ENCODE results near the gene APLF. TPM values are rescaled to one million over a fixed set of nuclear protein-coding genes. Genes with fewer than 3 reads are reported as not detected.

Gene APLF
- total and polyA plus RNA-seq, 10 of the 15 experiments (the other 5 are each of a cell fraction or from before 2014, with no cell fraction given), result 0.66 to 2.8 (median 1.8) TPM

DNA sequence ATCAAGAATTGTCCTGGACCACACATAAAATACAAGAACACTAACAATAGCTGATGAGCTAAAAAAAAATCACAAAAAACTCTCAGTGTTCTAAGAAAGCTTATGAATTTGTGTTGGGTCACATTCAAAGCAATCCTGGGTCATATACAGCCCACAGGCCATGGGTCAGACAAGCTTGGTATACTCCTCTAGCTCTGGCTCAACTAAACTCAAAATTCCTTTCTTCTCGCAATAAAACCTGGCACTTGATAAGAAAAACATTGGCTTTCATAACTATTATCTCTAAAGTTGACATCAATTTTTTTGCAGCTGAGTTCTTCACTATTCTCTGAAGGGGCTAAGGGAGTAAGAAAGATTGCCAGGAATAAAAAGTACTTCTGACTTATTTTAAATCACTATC is 38.6 kb upstream of the APLF start (continued):
- TF ChIP-seq, protein P1, sequence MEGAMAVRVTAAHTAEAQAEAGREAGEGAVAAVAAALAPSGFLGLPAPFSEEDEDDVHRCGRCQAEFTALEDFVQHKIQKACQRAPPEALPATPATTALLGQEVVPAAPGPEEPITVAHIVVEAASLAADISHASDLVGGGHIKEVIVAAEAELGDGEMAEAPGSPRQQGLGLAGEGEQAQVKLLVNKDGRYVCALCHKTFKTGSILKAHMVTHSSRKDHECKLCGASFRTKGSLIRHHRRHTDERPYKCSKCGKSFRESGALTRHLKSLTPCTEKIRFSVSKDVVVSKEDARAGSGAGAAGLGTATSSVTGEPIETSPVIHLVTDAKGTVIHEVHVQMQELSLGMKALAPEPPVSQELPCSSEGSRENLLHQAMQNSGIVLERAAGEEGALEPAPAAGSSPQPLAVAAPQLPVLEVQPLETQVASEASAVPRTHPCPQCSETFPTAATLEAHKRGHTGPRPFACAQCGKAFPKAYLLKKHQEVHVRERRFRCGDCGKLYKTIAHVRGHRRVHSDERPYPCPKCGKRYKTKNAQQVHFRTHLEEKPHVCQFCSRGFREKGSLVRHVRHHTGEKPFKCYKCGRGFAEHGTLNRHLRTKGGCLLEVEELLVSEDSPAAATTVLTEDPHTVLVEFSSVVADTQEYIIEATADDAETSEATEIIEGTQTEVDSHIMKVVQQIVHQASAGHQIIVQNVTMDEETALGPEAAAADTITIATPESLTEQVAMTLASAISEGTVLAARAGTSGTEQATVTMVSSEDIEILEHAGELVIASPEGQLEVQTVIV (IDR thresholded peaks at IDR 0.05; ENCODE audit: borderline replicate concordance, partially characterized antibody), result no peak
- TF ChIP-seq MXI1 (IDR thresholded peaks at IDR 0.05; ENCODE audit: low read depth, low read length) (no peak), PAX5 (IDR thresholded peaks at IDR 0.05; ENCODE audit: borderline replicate concordance, low read depth, low read length) (no peak), KAT2A (conservative IDR thresholded peaks at IDR 0.05; ENCODE audit: control insufficient read depth, low read depth, low read length) (no peak), GATAD2B (conservative IDR thresholded peaks at IDR 0.05; ENCODE audit: low read depth) (no peak), SMAD1 (IDR thresholded peaks at IDR 0.05; ENCODE audit: low read depth, partially characterized antibody) (no peak), CHD4 (IDR thresholded peaks at IDR 0.05) (no peak), PML (IDR thresholded peaks at IDR 0.05; ENCODE audit: low read length) (no peak), EED (IDR thresholded peaks at IDR 0.05; ENCODE audit: low read depth) (no peak), RELA (IDR thresholded peaks at IDR 0.05; ENCODE audit: borderline replicate concordance, partially characterized antibody) (no peak)
- TF ChIP-seq, protein P2, sequence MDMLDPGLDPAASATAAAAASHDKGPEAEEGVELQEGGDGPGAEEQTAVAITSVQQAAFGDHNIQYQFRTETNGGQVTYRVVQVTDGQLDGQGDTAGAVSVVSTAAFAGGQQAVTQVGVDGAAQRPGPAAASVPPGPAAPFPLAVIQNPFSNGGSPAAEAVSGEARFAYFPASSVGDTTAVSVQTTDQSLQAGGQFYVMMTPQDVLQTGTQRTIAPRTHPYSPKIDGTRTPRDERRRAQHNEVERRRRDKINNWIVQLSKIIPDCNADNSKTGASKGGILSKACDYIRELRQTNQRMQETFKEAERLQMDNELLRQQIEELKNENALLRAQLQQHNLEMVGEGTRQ (IDR thresholded peaks at IDR 0.05; ENCODE audit: borderline replicate concordance, low read depth, low read length), result no peak
- TF ChIP-seq, protein P3, sequence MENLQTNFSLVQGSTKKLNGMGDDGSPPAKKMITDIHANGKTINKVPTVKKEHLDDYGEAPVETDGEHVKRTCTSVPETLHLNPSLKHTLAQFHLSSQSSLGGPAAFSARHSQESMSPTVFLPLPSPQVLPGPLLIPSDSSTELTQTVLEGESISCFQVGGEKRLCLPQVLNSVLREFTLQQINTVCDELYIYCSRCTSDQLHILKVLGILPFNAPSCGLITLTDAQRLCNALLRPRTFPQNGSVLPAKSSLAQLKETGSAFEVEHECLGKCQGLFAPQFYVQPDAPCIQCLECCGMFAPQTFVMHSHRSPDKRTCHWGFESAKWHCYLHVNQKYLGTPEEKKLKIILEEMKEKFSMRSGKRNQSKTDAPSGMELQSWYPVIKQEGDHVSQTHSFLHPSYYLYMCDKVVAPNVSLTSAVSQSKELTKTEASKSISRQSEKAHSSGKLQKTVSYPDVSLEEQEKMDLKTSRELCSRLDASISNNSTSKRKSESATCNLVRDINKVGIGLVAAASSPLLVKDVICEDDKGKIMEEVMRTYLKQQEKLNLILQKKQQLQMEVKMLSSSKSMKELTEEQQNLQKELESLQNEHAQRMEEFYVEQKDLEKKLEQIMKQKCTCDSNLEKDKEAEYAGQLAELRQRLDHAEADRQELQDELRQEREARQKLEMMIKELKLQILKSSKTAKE (IDR thresholded peaks at IDR 0.05; ENCODE audit: low read depth, poor library complexity, severe bottlenecking), result no peak
- TF ChIP-seq, protein P4, sequence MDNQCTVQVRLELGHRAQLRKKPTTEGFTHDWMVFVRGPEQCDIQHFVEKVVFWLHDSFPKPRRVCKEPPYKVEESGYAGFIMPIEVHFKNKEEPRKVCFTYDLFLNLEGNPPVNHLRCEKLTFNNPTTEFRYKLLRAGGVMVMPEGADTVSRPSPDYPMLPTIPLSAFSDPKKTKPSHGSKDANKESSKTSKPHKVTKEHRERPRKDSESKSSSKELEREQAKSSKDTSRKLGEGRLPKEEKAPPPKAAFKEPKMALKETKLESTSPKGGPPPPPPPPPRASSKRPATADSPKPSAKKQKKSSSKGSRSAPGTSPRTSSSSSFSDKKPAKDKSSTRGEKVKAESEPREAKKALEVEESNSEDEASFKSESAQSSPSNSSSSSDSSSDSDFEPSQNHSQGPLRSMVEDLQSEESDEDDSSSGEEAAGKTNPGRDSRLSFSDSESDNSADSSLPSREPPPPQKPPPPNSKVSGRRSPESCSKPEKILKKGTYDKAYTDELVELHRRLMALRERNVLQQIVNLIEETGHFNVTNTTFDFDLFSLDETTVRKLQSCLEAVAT (IDR thresholded peaks at IDR 0.05), result no peak

All from GM12878 (cell line).